ENCODE measurements around the gene DCXR.

DNA sequence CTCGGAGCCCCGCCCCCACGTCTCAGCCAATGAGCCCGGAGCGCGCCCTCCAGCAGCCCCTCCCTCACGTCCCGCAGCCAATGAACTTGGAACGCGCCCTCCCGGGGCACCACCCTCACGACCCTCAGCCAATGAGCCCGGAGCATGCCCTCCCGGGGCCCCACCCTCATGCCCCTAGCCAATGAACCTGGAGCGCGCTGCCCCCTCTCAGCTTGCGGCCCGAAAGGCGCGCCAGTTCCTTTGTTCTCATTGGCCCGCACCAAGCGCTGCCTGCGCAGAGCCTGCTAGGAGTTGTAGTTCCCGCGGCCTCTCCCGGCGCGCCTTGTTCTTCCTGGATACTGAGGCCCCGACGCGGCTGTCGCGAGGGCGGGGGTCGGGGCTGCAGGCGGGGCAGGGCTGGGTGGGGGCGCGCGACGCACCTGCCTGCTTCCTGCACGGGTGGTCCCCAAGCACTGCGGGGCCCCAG lies 14.5 kb downstream of the DCXR start, which contains the start of gene LRRC45:
- TF ChIP-seq EZH2 (IDR thresholded peaks at IDR 0.05; ENCODE audit: insufficient read depth, poor library complexity, severe bottlenecking): no peak
- no peak for TF ChIP-seq EZH2phosphoT487 (IDR thresholded peaks at IDR 0.05; ENCODE audit: insufficient read depth, low read depth)
